Fibroblast of lung (primary cell): ENCODE measurements around the gene UNC13B. TPM values are rescaled to one million over a fixed set of nuclear protein-coding genes. Genes with fewer than 3 reads are reported as not detected.

Source experiments
- DNase-seq, 2 donors: peaks; one replicate each; pipeline versions ENCODE4 v3.0.0 to v3.0.0-alpha.2; 2010; ENCODE audit warnings: low read depth in 2 of 2
- H2AFZ ChIP-seq: 2 replicates; pipeline ENCODE4 v1.5.1; 2012; ENCODE audit warnings: low read length, control low read depth, inconsistent platforms
- H3K27ac ChIP-seq: 2 replicates; pipeline ENCODE4 v1.5.1; 2011; ENCODE audit warnings: low read length, control low read depth; ENCODE audit not compliant: insufficient read depth
- H3K27me3 ChIP-seq: 2 replicates; pipeline ENCODE4 v1.5.1; 2011; ENCODE audit warnings: mild to moderate bottlenecking, low read length; ENCODE audit not compliant: control insufficient read depth, insufficient read depth
- H3K36me3 ChIP-seq: 2 replicates; pipeline ENCODE4 v1.5.1; 2011; ENCODE audit warnings: low read length; ENCODE audit not compliant: control insufficient read depth, insufficient read depth
- H3K4me1 ChIP-seq: 2 replicates; pipeline ENCODE4 v1.5.1; 2011; ENCODE audit warnings: low read length; ENCODE audit not compliant: control insufficient read depth, insufficient read depth; ENCODE audit errors: extremely low read depth
- H3K4me2 ChIP-seq: 2 replicates; pipeline ENCODE4 v1.5.1; 2011; ENCODE audit warnings: low read length, control low read depth; ENCODE audit not compliant: insufficient read depth; ENCODE audit errors: extremely low read depth
- H3K4me3 ChIP-seq, 4 experiments: fragments of 200-600 bp in 1 of 4; sonication (generic) in 1 of 4; replicated peaks in 1 of 4; 2 replicates each; pipeline ENCODE4 v1.5.1; 2011 to 2016; ENCODE audit warnings: low read length in 4 of 4, low read depth in 3 of 4, mild to moderate bottlenecking in 3 of 4, control low read depth in 2 of 4, inconsistent platforms in 1 of 4, mixed read lengths in 1 of 4; ENCODE audit not compliant: insufficient read depth in 1 of 4; ENCODE audit errors: control extremely low read depth in 1 of 4
- H3K79me2 ChIP-seq: 2 replicates; pipeline ENCODE4 v1.5.1; 2012; ENCODE audit warnings: mild to moderate bottlenecking, low read length, inconsistent platforms; ENCODE audit not compliant: control insufficient read depth, insufficient read depth
- H3K9ac ChIP-seq: 2 replicates; pipeline ENCODE4 v1.5.1; 2011; ENCODE audit warnings: mild to moderate bottlenecking, low read length, control low read depth; ENCODE audit not compliant: insufficient read depth
- H3K9me3 ChIP-seq: 2 replicates; pipeline ENCODE4 v1.5.1; 2012; ENCODE audit warnings: low read depth, low read length; ENCODE audit not compliant: control insufficient read depth, insufficient read depth
- H4K20me1 ChIP-seq: 2 replicates; pipeline ENCODE4 v1.5.1; 2011; ENCODE audit warnings: low read length; ENCODE audit not compliant: control insufficient read depth, insufficient read depth; ENCODE audit errors: extremely low read depth
- EZH2 ChIP-seq: IDR thresholded peaks from 2 replicates; pipeline ENCODE4 v1.5.1; 2012; ENCODE audit warnings: low read length, control low read depth, mild to moderate bottlenecking; ENCODE audit errors: missing control alignments
- polyA plus RNA-seq, 2 donors: library from polyadenylated mRNA; depleted of rRNA in 1 of 2; stranded (reverse) in 1 of 2; unstranded in 1 of 2; fragments of >200 nt; gene quantifications; 2 replicates each; pipeline ENCODE4 v1.2.1, GENCODE V29; 2011 to 2012; ENCODE audit warnings: missing spikeins in 1 of 2
- total RNA-seq: library from RNA; depleted of rRNA; stranded (reverse); fragments of >200 nt; gene quantifications from 2 replicates; pipeline ENCODE4 v1.2.1, GENCODE V29; 2014
- TF ChIP-seq, protein P1 (sequence below), 2 donors: IDR thresholded peaks in 1 of 2; conservative IDR thresholded peaks in 1 of 2; 1 replicate in 1 of 2; 2 replicates in 1 of 2; pipeline ENCODE4 v1.5.1; 2011 to 2012; ENCODE audit warnings: low read length in 2 of 2, control low read depth in 1 of 2, inconsistent platforms in 1 of 2, low read depth in 1 of 2, mild to moderate bottlenecking in 1 of 2

Gene UNC13B
- total and polyA plus RNA-seq, 2 donors (not counting 1 experiment from before 2014, with no cell fraction given), result 9.7 to 38.3 TPM

DNA sequence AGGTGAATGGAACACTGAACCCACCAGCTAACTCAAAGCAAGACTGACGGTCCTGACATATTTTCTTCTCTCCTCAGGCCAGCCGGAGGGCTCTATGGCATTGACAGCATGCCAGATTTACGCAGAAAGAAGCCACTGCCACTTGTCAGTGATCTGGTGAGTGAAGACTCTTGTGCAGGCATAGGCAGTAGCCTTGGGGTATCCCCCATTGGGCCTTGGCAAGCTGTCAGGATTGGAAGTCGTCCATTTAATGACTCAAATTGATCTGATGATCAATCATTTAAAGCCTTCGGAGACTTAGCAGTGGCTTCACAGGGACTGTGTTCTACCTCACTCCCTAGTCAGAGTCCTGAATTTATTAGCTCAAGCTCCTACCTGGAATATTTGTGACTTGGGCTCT is 208.4 kb downstream of the UNC13B start:
- no peak for DNase-seq
- H3K27me3 ChIP-seq, result no peaks in the 10 kb centered on the region
- no peak overlapping the region for H3K27ac ChIP-seq
- TF ChIP-seq EZH2, result no peak
- TF ChIP-seq, protein P1, sequence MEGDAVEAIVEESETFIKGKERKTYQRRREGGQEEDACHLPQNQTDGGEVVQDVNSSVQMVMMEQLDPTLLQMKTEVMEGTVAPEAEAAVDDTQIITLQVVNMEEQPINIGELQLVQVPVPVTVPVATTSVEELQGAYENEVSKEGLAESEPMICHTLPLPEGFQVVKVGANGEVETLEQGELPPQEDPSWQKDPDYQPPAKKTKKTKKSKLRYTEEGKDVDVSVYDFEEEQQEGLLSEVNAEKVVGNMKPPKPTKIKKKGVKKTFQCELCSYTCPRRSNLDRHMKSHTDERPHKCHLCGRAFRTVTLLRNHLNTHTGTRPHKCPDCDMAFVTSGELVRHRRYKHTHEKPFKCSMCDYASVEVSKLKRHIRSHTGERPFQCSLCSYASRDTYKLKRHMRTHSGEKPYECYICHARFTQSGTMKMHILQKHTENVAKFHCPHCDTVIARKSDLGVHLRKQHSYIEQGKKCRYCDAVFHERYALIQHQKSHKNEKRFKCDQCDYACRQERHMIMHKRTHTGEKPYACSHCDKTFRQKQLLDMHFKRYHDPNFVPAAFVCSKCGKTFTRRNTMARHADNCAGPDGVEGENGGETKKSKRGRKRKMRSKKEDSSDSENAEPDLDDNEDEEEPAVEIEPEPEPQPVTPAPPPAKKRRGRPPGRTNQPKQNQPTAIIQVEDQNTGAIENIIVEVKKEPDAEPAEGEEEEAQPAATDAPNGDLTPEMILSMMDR (conservative IDR thresholded peaks at IDR 0.05 in 1 of 2, IDR thresholded peaks at IDR 0.05 in 1 of 2; ENCODE audit: low read depth in 1 of 2, low read length in 2 of 2), result no peak
- no peaks in the 10 kb centered on the region for H3K79me2 ChIP-seq
- H3K4me1 ChIP-seq, result peaks cover 13% of the 10 kb centered on the region
- H4K20me1 ChIP-seq, result no peaks in the 10 kb centered on the region
- H3K4me2 ChIP-seq, result no peak overlapping the region
- H3K9ac ChIP-seq, result no peak overlapping the region
- no peaks in the 10 kb centered on the region for H3K9me3 ChIP-seq
- no peak overlapping the region for H3K4me3 ChIP-seq
- no peak overlapping the region for H2AFZ ChIP-seq
- H3K36me3 ChIP-seq, result no peaks in the 10 kb centered on the region

DNA sequence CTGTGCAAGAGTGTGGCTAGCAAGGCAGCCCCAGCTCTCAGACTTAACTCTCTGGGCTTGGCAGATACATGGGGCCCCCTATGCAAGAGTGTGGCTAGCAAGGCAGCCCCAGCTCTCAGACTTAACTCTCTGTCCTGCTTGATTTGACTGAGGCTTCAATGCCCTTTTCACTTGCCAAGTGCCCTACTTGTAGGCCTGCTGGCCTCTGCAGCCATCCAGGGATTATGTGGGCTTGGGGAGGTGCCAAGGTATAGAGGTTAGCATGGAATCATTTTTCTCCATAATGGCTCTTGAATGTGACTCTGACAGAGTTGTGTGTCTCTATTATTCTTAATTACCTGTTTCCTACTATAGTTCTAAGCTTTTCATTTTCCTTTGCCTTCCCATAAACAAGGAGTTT is 212.6 kb downstream of the UNC13B start:
- Histone ChIP-seq H3K4me2 (no peak overlapping the region), H4K20me1 (no peaks in the 10 kb centered on the region), H3K9me3 (no peaks in the 10 kb centered on the region), H3K36me3 (no peaks in the 10 kb centered on the region), H3K79me2 (no peaks in the 10 kb centered on the region), H2AFZ (no peak overlapping the region), H3K4me1 (no peaks in the 10 kb centered on the region), H3K9ac (no peak overlapping the region), H3K27ac (no peak overlapping the region), H3K4me3 (no peak overlapping the region), H3K27me3 (no peaks in the 10 kb centered on the region)
- no peak for DNase-seq
- TF ChIP-seq, protein P1 (conservative IDR thresholded peaks at IDR 0.05 in 1 of 2, IDR thresholded peaks at IDR 0.05 in 1 of 2; ENCODE audit: low read depth in 1 of 2, low read length in 2 of 2), result no peak
- TF ChIP-seq EZH2, result no peak

DNA sequence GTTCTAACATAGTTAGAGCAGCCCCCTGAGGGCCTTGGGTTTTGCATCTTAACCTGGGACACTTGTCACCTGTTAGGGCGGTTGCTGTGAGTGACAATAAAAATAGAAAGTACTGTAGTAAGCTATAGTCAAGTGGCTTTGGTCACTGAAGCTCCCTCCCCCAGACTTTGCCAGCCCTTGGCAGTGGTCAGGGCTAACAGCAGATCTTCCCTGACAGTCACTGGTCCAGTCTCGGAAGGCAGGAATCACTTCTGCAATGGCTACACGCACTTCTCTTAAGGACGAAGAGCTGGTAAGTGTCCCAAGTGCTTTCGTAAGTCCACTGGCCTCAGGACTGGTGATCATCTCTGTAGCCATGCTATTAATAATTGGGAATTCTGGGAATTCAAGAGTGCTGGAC is 213.1 kb downstream of the UNC13B start:
- no peaks in the 10 kb centered on the region for H3K4me1 ChIP-seq
- H4K20me1 ChIP-seq, result no peaks in the 10 kb centered on the region
- no peak overlapping the region for H3K4me3 ChIP-seq
- no peaks in the 10 kb centered on the region for H3K36me3 ChIP-seq
- no peak overlapping the region for H3K27ac ChIP-seq
- no peak overlapping the region for H3K4me2 ChIP-seq
- H2AFZ ChIP-seq, result no peak overlapping the region
- H3K9me3 ChIP-seq, result no peaks in the 10 kb centered on the region
- no peak for DNase-seq
- H3K27me3 ChIP-seq, result no peaks in the 10 kb centered on the region
- TF ChIP-seq, protein P1 (conservative IDR thresholded peaks at IDR 0.05 in 1 of 2, IDR thresholded peaks at IDR 0.05 in 1 of 2; ENCODE audit: low read depth in 1 of 2, low read length in 2 of 2), result no peak
- no peak for TF ChIP-seq EZH2
- H3K9ac ChIP-seq, result no peak overlapping the region
- H3K79me2 ChIP-seq, result no peaks in the 10 kb centered on the region
